ENCODE measurements around the gene IVNS1ABP.
"Not testable (repeated sequence)": the region's sequence is repeated elsewhere in the genome, so short reads cannot be mapped to it uniquely, and the experiment has no call there.

The IVNS1ABP gene

DNA sequence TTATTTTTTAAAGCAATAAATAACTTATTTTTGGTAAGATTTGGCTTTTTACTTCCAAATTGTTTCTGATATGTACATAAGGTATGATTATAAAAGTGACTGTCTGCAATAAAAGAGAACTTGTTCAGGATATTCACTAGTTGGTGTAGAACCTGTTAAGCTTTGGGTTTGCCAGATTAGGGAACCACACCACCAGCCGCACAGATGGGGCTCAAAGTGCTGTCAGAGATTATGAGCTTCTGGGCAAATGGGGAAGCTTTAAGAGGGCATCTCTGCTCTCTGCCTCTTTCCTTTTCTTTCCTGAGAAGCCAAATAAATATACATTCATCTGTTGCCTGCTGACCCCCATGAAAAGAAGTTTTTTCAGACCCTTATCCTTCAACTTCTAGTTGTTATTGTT, 25.4 kb downstream of the IVNS1ABP start:
- no peak for DNase-seq

DNA sequence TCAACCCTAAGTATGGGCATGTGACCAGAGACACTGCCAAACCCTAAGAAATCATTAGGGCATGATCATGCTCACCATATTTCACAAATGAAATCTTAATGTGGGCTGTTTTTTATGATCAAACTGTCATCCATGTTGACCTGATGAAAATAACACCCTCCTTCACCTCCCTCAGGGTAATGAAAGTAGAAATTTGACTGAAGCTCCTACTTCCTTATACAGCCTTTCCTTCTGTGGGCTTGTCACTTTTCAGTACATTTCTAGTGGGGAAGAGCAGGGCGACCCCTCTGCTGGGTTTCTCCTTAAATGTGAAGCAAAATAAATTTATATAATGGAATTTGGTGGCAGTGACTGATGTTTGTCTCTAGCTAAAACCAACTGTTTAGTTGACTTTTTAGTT, 25.9 kb downstream of the IVNS1ABP start:
- DNase-seq: no peak

- no peak for DNase-seq
Measured at GRCh38 chr1:185289880-185290279, 27.2 kb downstream of the IVNS1ABP start.

DNA sequence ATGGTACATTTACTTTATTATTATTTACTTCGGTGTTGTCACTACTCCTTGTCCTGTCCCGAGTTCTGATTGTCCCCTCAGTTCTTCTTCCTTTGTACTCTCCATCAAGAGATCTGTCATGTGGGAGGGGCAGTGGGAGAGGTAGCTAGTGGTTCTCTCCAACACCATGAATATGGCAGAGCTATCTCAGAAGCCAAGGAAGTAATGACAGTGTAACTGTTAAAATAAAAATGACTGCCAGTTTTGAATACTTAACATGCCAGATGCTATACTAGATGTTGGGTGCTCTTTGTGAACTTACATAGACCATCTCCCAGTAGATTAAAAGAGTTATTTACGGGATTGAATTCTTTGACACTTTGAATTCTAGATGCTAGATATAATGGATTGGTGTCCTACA, 28.6 kb downstream of the IVNS1ABP start:
- no peak for DNase-seq

DNA sequence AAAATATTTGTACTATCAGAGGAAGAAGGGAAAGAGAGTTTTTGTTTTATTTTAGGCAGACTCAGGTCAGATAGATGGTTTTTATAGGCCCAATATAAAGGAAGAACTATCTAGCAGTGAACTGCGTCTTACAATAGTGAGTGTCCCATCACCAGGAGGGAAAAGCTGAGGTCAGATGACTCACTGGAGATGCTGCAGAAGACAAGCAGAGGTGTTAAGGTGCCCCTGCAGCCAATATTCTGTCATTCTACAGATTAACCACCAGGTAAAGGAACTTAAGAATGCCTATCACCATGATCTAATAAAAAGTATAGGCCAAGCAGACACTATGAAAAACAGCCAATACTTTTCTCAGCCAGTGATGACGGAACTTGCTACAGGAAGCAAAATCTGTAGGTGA, 29.6 kb downstream of the IVNS1ABP start:
- DNase-seq: no peak

GRCh38 chr1:185284533-185285276, 32.3 kb downstream of the IVNS1ABP start:
- DNase-seq: no peak

DNA sequence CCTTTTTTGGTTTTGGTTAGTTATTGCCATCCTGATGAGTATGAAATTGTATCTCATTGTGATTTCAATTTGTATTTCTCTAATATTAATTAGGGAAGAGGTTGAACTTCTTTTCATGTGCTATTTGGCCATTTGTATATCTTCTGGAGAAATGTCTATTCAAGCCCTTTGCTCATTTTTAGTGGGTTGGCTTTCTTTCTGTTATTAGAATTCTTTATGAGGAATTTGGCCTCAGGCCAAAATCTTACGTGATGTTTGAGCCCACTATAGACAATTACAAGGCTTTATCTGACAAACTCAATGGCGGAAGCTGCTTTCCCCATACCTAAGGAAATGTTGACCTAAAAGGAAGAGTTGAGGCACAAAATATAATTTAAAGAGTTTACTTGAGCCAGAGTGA, 32.9 kb downstream of the IVNS1ABP start:
- DNase-seq: no peak

GRCh38 chr1:185281245-185281644, 35.8 kb downstream of the IVNS1ABP start:
- DNase-seq: no peak

GRCh38 chr1:185280589-185280988, 36.5 kb downstream of the IVNS1ABP start:
- no peak for DNase-seq

- DNase-seq: no peak
Measured at GRCh38 chr1:185279571-185279970, 37.5 kb downstream of the IVNS1ABP start.

DNA sequence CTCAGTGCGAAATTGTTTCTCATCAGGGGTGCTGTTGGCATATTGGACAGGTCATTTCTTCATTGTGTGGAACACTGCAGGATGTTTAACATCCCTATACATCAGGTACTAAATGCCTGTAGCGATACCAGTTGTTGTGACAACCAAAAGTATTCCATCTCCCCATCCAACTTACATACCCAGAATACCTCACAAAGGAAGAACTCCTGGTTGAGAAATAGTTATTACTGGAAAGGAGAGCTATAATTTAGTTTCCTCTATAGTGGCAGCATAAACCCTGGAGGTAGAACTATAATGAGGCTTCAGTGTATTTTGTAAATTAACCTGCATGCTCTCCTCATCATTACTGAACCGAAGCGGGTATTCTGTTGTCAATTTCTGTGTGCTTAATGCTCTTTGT, 45.1 kb downstream of the IVNS1ABP start:
- no peak for DNase-seq

GRCh38 chr1:185268352-185268751, 48.7 kb downstream of the IVNS1ABP start:
- no peak for DNase-seq

DNA sequence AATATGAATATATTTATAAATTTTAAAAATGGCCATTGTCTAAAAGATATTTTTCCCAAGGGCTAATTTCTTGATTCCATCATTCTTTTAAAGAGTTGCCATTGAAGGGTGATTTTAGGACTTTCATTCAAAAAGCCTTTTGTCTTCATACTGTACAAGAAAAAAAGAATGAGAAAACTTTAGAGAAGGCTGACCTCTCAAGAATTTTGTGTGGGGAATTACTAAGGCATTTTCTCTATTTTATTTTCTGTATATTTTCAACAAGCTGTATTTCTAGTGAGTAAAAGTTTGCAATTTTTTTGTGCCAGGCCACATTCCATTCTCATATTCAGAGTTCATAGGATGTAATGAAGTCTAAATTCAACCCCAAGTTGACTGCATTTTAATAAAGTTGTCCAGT, 49.3 kb downstream of the IVNS1ABP start:
- no peak for DNase-seq

DNA sequence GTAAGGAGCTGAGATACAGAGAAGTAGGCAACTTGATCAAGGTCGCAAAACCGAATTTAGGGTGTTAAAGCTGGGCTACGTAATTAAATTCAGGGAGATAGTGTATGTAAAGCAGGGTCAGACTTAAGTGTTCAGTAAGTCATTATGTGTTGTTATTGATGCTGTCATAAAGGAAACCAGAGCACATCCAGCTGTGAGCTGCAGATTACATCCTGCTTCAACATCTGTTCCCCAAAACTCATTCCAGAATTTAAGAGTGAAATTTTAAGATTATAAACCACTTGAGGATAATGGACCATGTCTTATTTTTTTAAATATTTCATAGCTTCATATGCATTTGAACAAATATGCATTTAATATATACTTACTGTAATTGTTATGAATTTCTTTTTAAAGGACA, 49.7 kb downstream of the IVNS1ABP start:
- no peak for DNase-seq

- DNase-seq: no peak
Measured at GRCh38 chr1:185265314-185265713, 51.7 kb downstream of the IVNS1ABP start.

DNA sequence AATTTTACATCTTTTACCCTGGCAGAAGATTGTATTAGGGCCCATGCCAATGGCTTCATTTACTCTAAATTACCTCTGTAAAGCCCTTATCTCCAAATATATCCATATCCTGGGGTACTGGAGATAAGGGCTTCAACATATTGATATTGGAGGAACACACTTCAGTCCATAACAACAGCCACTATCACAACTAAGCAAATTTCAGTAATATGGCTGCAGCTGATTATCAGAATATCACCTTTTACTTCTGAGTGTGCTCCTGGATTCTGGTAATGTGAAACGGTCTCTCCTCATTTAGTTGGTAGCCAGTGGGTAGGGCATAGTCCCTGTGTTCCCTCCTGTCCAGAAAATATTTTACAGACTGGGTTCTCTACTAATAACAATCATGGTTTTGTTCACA, 53.3 kb downstream of the IVNS1ABP start:
- no peak for DNase-seq

DNA sequence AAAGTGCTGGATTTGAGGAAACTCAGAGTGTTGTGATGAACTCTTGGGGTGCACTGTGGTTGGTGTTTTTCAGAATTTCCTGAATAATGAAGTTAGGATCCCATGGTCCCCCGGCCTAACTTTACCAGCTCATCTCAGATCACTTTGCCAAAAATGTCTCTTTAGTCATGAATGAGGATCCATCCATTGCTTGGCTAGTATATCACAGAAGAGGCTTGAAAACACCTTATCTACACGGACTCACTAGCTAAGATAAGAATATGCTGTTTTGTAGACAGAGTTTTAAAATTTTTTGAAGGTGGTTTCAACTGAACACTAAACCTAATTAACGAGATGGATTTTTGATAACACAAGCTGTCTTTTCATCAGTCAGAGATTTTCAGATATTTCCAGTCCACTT, 53.8 kb downstream of the IVNS1ABP start:
- no peak for DNase-seq

- DNase-seq: no peak
Measured at GRCh38 chr1:185262151-185262550, 54.9 kb downstream of the IVNS1ABP start.

- DNase-seq: no peak
Measured at GRCh38 chr1:185260611-185261010, 56.4 kb downstream of the IVNS1ABP start.

DNA sequence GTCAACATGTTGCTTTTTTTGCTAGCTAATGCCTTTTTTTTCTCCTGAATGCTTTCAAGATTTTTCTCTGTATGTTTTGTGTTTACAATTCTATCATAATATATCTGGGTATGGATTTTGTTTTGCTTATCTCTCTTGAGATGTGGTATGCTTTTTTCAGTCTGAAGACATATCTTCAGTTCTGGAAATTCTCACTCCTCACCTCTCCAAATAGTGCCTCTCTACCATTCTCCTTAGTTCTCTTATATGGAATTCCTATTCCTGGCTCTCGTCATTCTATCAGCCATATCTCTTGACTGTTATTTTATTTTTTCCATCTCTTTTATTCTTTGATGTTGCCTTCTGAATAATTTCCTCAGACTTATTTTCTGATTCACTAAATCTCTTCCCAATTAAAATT, 58.4 kb downstream of the IVNS1ABP start:
- DNase-seq: no peak

DNA sequence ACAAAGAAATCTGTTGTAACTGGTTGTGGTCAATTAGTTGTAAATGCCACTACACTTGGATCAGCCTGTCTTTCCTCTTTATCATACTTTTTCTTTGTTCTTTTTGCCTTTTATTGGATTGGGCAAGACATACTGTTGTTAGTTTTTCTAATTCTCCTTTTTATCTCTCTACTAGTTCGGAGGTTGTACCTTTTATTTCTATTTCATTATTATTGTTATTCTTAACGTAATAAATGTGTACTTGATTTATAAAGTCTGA, 59.2 kb downstream of the IVNS1ABP start:
- DNase-seq: no peak

- not testable (repeated sequence) for DNase-seq
Measured at GRCh38 chr1:185257116-185257949, 59.7 kb downstream of the IVNS1ABP start.

DNA sequence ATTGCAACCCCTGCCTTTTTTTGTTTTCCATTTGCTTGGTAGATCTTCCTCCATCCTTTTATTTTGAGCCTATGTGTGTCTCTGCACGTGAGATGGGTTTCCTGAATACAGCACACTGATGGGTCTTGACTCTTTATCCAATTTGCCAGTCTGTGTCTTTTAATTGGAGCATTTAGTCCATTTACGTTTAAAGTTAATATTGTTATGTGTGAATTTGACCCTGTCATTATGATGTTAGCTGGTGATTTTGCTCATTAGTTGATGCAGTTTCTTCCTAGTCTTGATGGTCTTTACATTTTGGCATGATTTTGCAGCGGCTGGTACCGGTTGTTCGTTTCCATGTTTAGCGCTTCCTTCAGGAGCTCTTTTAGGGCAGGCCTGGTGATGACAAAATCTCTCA, 61.4 kb downstream of the IVNS1ABP start:
- not testable (repeated sequence) for DNase-seq

DNA sequence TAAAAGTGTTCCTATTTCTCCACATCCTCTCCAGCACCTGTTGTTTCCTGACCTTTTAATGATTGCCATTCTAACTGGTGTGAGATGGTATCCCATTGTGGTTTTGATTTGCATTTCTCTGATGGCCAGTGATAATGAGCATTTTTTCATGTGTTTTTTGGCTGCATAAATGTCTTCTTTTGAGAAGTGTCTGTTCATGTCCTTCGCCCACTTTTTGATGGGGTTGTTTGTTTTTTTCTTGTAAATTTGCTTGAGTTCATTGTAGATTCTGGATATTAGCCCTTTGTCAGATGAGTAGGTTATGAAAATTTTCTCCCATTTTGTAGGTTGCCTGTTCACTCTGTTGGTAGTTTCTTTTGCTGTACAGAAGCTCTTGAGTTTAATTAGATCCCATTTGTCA, 64.6 kb downstream of the IVNS1ABP start:
- not testable (repeated sequence) for DNase-seq

- DNase-seq: not testable (repeated sequence)
Measured at GRCh38 chr1:185251928-185252327, 65.1 kb downstream of the IVNS1ABP start.
